ENCODE measurements around the gene CDK9.

DNA sequence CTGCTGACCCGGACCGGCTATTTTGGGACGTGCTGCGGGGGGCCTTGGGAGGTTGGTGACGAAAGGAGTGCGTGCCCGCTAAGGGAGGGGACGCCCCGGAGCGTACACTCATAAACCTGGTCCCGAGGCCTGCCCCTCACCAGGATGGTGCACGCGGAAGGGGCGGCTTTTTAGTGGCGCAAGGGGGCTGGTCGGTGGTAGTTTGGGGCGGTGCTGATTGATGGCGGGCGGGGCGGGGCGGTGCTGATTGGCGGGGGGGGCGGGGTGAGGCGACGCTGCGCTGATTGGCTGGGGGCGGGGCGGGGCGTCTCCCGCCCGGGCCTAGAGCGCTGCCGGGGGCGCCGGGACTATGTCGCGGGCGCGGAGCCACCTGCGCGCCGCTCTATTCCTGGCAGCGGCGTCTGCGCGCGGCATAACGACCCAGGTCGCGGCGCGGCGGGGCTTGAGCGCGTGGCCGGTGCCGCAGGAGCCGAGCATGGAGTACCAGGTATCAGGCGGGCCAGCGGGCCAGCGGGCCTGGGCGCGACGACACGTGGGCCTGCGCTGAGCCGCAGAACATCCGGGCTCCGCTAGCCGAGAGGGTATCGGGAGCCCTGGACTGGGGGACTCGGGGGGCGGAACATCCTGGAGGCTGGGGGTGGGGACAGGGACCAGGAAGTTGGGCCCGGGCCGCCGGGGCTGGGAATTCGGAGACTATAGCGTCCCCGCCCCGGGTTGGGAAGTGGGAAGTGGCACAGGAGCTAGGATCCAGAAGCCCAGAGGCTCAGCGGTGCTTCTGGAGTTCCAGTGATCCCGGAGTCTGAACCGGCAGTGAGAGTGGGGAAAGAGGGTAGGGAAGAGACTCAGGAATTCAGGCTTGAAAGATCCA is 17.0 kb downstream of the CDK9 start, which contains the start of gene FPGS:
- TF ChIP-seq, protein P1, sequence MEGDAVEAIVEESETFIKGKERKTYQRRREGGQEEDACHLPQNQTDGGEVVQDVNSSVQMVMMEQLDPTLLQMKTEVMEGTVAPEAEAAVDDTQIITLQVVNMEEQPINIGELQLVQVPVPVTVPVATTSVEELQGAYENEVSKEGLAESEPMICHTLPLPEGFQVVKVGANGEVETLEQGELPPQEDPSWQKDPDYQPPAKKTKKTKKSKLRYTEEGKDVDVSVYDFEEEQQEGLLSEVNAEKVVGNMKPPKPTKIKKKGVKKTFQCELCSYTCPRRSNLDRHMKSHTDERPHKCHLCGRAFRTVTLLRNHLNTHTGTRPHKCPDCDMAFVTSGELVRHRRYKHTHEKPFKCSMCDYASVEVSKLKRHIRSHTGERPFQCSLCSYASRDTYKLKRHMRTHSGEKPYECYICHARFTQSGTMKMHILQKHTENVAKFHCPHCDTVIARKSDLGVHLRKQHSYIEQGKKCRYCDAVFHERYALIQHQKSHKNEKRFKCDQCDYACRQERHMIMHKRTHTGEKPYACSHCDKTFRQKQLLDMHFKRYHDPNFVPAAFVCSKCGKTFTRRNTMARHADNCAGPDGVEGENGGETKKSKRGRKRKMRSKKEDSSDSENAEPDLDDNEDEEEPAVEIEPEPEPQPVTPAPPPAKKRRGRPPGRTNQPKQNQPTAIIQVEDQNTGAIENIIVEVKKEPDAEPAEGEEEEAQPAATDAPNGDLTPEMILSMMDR (IDR thresholded peaks at IDR 0.05) = no peak
- no peak for TF ChIP-seq ZFX (IDR thresholded peaks at IDR 0.05; ENCODE audit: borderline replicate concordance)
